Vagina (tissue), 2 donors: Measurements from ENCODE around the gene PTPN11. TPM values are rescaled to one million over a fixed set of nuclear protein-coding genes. Genes with fewer than 3 reads are reported as not detected.

Experiments
- DNase-seq, 2 donors: peaks; one replicate each; pipeline ENCODE4 v3.0.0-alpha.2; 2017; ENCODE audit errors: extremely low spot score in 2 of 2
- H3K27ac ChIP-seq: fragments of 200-600 bp; sonication (generic); one replicate; pipeline ENCODE4 v1.5.1; 2019
- H3K27me3 ChIP-seq: fragments of 200-600 bp; sonication (generic); one replicate; pipeline ENCODE4 v1.5.1; 2019
- H3K36me3 ChIP-seq, 2 donors: fragments of 200-600 bp; sonication (generic); one replicate each; pipeline ENCODE4 v1.5.1; 2017 to 2019
- H3K4me1 ChIP-seq: fragments of 200-600 bp; sonication (generic); one replicate; pipeline ENCODE4 v1.5.1; 2019
- H3K4me3 ChIP-seq, 2 donors: fragments of 200-600 bp; sonication (generic); 1 replicate in 1 of 2; 2 replicates in 1 of 2; pipeline ENCODE4 v1.5.1; 2016 to 2019
- H3K9me3 ChIP-seq: fragments of 200-600 bp; sonication (generic); one replicate; pipeline ENCODE4 v1.5.1; 2019
- POLR2A ChIP-seq, 2 donors: fragments of 450-650 bp; IDR thresholded peaks; one replicate each; pipeline ENCODE4 v1.6.1; 2017; ENCODE audit warnings: antibody characterized with exemption in 2 of 2, mild to moderate bottlenecking in 2 of 2, moderate library complexity in 2 of 2
- POLR2AphosphoS5 ChIP-seq, 2 donors: sonication (generic); formaldehyde crosslinking; IDR thresholded peaks; one replicate each; pipeline ENCODE4 v1.9.0; 2017; ENCODE audit warnings: antibody characterized with exemption in 2 of 2, mild to moderate bottlenecking in 2 of 2, low read depth in 1 of 2; ENCODE audit not compliant: insufficient read depth in 1 of 2
- intact Hi-C: fragments of 100-400 bp; cut with DNase I; formaldehyde crosslinking; loops from one replicate; pipeline ENCODE4 v1.15.1; 2023
- total RNA-seq: library from RNA; depleted of rRNA; stranded (reverse); fragments of >200 nt; gene quantifications from one replicate; pipeline ENCODE4 v1.2.3, GENCODE V29; 2016
- TF ChIP-seq, protein P1 (sequence below), 3 experiments: fragments of 450-650 bp in 2 of 3; fragments of 200-600 bp in 1 of 3; sonication (generic) in 1 of 3; IDR thresholded peaks; one replicate each; pipeline ENCODE4 v1.5.1; 2017 to 2019; ENCODE audit warnings: antibody characterized with exemption in 3 of 3, mild to moderate bottlenecking in 2 of 3, moderate library complexity in 2 of 3

PTPN11 gene
- total RNA-seq, 1 donor from 2014 or later, result 57.2 TPM

DNA sequence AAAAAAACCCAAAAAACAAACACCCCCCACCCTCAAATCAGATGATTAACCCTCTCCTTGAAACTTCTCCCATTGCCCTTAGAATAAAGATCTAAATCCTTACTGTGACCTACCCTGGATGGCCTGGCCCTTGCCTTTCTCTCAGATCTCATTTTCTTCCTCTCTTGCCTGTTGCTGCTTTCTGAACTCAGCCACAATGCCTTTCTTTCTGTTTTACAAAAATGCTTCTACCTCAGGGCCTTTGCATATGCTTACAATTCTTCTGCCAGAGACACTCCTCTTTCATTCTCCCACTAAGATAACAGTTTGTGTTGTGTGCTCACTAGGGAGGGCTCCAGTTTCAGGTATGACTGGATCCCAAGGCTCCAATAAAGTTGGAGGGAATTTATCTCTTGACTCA is 108.3 kb downstream of the PTPN11 start:
- H3K36me3 ChIP-seq, result no peaks in the 10 kb centered on the region
- DNase-seq, result no peak
- H3K4me3 ChIP-seq, result no peak overlapping the region
- no peaks in the 10 kb centered on the region for H3K4me1 ChIP-seq
- H3K27ac ChIP-seq, result no peak overlapping the region
- no peak for TF ChIP-seq POLR2A (IDR thresholded peaks at IDR 0.05)
- H3K9me3 ChIP-seq, result no peaks in the 10 kb centered on the region
- no peaks in the 10 kb centered on the region for H3K27me3 ChIP-seq
- intact Hi-C loops, result loop anchor here (5.0 kb wide), 1 partner anchor 1390 kb away; no protein-coding TSS in a partner anchor

DNA sequence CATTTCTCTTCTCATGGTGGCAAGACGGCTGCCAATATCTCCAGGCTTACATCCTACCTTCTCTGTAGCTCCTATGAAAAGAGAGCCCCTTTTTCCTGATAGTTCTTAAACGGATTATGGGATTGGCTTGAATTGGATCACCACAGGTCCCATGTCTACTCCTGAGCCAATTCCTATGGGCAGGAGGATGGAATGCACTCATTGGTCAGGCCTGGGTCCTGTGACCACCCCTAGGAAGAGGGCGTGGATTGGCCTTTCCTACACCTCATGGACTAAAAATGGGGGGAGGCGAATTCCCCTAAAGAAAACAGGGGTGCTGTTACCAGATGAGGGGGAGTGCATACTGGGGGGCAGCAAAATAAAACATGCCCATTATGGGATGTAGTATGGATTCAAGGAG is 108.8 kb downstream of the PTPN11 start:
- H3K27ac ChIP-seq, result no peak overlapping the region
- H3K9me3 ChIP-seq, result no peaks in the 10 kb centered on the region
- intact Hi-C loops, result loop anchor here (5.0 kb wide), 1 partner anchor 1390 kb away; no protein-coding TSS in a partner anchor
- no peaks in the 10 kb centered on the region for H3K4me1 ChIP-seq
- no peak for DNase-seq
- H3K36me3 ChIP-seq, result no peaks in the 10 kb centered on the region
- H3K27me3 ChIP-seq, result no peaks in the 10 kb centered on the region
- no peak overlapping the region for H3K4me3 ChIP-seq
- TF ChIP-seq POLR2A (IDR thresholded peaks at IDR 0.05) (no peak), POLR2AphosphoS5 (IDR thresholded peaks at IDR 0.05; ENCODE audit: insufficient read depth in 1 of 2, low read depth in 1 of 2) (no peak)
- TF ChIP-seq, protein P1, sequence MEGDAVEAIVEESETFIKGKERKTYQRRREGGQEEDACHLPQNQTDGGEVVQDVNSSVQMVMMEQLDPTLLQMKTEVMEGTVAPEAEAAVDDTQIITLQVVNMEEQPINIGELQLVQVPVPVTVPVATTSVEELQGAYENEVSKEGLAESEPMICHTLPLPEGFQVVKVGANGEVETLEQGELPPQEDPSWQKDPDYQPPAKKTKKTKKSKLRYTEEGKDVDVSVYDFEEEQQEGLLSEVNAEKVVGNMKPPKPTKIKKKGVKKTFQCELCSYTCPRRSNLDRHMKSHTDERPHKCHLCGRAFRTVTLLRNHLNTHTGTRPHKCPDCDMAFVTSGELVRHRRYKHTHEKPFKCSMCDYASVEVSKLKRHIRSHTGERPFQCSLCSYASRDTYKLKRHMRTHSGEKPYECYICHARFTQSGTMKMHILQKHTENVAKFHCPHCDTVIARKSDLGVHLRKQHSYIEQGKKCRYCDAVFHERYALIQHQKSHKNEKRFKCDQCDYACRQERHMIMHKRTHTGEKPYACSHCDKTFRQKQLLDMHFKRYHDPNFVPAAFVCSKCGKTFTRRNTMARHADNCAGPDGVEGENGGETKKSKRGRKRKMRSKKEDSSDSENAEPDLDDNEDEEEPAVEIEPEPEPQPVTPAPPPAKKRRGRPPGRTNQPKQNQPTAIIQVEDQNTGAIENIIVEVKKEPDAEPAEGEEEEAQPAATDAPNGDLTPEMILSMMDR (IDR thresholded peaks at IDR 0.05), result no peak

DNA sequence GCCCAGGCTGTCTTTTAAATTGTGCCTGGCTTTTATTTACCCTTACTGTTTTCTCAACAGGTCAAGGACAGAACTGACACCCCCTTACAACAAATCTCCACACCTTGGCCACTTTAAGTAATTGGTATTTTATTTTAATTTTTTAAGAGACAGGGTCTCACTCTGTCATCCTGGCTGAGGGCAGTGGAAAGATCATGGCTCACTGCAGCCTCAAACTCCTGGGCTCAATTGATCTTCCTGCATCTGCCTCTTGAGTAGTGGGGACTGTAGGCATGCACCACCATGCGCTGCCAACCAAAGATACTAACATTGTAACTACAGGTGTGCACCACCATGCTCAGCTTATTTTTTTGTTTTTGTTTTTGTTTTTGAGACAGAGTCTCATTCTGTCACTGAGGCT is 109.8 kb downstream of the PTPN11 start:
- no peak overlapping the region for H3K27ac ChIP-seq
- TF ChIP-seq POLR2AphosphoS5 (IDR thresholded peaks at IDR 0.05; ENCODE audit: insufficient read depth in 1 of 2, low read depth in 1 of 2) (no peak), POLR2A (IDR thresholded peaks at IDR 0.05) (no peak)
- TF ChIP-seq, protein P1 (IDR thresholded peaks at IDR 0.05), result no peak
- no peak for DNase-seq
- intact Hi-C loops, result loop anchor here (5.0 kb wide), 1 partner anchor 1389 kb away; no protein-coding TSS in a partner anchor
- H3K4me1 ChIP-seq, result no peaks in the 10 kb centered on the region
- no peaks in the 10 kb centered on the region for H3K36me3 ChIP-seq
- H3K4me3 ChIP-seq, result no peak overlapping the region
- H3K27me3 ChIP-seq, result no peaks in the 10 kb centered on the region
- no peaks in the 10 kb centered on the region for H3K9me3 ChIP-seq

DNA sequence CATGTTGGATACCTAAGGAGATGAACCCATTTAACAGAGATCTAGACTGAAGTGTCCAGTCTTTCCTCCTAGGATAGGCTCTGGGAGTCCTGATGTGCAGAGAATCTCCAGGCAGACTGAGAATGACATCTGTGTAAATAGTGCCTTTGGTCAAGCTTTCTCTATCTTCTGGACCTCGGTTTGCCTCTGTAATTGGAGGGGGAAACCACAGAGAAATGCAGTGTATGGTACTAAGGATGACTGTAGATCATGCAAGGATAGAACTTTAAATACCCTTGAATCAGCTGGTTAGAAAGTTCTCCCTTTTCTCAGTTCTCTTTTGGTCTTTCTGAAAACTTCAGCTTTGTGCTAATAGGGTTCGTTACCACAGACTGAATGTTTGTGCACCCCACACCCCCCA is 112.2 kb downstream of the PTPN11 start:
- intact Hi-C loops, result no loop called here
- H3K36me3 ChIP-seq, result no peaks in the 10 kb centered on the region

DNA sequence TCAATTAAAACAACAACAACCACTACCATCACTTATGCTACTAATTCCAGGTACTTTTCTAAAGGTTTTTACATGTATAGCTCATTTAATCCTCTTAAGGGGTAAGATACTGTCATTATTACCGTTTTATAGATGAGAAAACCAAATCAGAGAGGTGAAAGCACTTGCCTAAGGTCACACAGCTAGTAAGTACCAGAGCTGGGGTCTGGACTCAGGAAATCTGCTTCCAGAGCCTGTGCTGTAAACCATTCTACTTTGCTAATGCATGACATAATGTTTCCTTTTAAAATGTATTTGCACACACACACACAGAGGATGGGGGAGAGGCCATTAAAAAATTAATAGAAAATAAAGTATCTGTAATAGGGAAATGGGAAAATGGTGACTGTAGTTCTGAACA is 113.4 kb downstream of the PTPN11 start:
- H3K27me3 ChIP-seq, result no peaks in the 10 kb centered on the region
- H3K9me3 ChIP-seq, result no peaks in the 10 kb centered on the region
- TF ChIP-seq, protein P1 (IDR thresholded peaks at IDR 0.05), result no peak
- no peak for TF ChIP-seq POLR2AphosphoS5 (IDR thresholded peaks at IDR 0.05; ENCODE audit: insufficient read depth in 1 of 2, low read depth in 1 of 2)
- no peak for TF ChIP-seq POLR2A (IDR thresholded peaks at IDR 0.05)
- no peaks in the 10 kb centered on the region for H3K36me3 ChIP-seq
- intact Hi-C loops, result no loop called here
- H3K4me1 ChIP-seq, result no peaks in the 10 kb centered on the region
- H3K4me3 ChIP-seq, result no peak overlapping the region
- no peak for DNase-seq
- H3K27ac ChIP-seq, result no peak overlapping the region

More for the DNA sequence above, 112.2 kb downstream of the PTPN11 start:
- DNase-seq, result no peak
- H3K9me3 ChIP-seq, result no peaks in the 10 kb centered on the region
- no peaks in the 10 kb centered on the region for H3K27me3 ChIP-seq
- H3K27ac ChIP-seq, result no peak overlapping the region
- no peak overlapping the region for H3K4me3 ChIP-seq
- TF ChIP-seq POLR2AphosphoS5 (IDR thresholded peaks at IDR 0.05; ENCODE audit: insufficient read depth in 1 of 2, low read depth in 1 of 2), result no peak
- TF ChIP-seq, protein P1 (IDR thresholded peaks at IDR 0.05), result no peak
- TF ChIP-seq POLR2A (IDR thresholded peaks at IDR 0.05), result no peak
- H3K4me1 ChIP-seq, result no peaks in the 10 kb centered on the region
